22Rv1 (cell line): ENCODE measurements around the gene NADSYN1.
"Not testable (repeated sequence)": the region's sequence is repeated elsewhere in the genome, so short reads cannot be mapped to it uniquely, and the experiment has no call there.

Experiments
- H3K27ac ChIP-seq: fragments of 450-650 bp; 2 replicates; pipeline ENCODE4 v1.5.1; 2017
- ZFX ChIP-seq: fragments of 450-650 bp; IDR thresholded peaks from 2 replicates; pipeline ENCODE4 v1.6.1; 2017; ENCODE audit warnings: antibody characterized with exemption, borderline replicate concordance
- TF ChIP-seq, protein P1 (sequence below): fragments of 450-650 bp; IDR thresholded peaks from 2 replicates; pipeline ENCODE4 v1.5.1; 2017; ENCODE audit warnings: mild to moderate bottlenecking

Gene NADSYN1

DNA sequence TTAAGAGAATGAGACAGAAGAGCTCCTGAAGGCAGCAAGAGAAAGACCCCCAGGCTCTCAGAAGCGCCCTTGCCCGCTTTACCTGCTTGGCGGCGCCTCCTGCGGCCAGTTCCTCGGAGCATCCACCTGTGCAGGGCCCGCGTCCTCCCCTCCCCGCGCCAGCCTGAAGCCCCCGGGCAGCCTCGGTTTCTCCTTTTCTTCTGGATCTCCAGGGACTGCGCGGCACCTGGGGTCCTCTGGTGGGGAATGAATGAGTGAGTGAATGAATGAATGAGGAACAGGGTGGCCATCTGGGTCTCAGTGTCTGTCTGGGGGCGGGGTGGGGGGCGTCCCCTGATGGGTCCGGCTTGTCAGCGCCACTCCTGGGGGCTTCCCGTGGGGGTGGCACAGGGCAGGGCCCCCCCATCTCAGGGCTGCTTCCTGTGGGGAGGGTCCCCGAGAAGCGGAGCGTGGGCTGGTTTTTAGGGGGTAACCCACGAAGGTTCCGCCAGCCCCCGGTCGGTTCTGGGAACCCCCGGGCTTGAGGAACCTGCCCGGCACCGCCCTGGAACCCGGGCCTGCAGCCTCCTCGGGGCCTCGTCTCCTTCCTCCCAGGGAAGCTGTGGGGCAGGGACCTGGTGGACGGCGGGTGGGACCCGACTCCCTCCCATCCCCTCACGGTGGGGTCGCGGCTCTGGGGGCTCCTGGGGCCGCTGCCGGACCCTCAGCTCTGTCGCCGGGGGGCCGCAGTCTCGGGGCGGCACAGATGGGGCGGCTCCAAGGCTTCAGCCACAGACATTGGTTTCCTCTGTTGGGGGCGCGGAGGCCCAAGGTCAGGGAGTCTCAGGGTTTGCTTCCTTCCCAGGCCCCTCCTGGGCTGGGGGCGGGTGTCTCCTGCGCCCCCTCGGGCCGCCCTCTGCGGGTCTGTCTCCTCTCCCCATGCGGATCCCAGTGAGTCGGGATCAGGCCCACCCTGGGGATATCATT lies 65.8 kb downstream of the NADSYN1 start:
- no peak overlapping the region for H3K27ac ChIP-seq
- TF ChIP-seq, protein P1, sequence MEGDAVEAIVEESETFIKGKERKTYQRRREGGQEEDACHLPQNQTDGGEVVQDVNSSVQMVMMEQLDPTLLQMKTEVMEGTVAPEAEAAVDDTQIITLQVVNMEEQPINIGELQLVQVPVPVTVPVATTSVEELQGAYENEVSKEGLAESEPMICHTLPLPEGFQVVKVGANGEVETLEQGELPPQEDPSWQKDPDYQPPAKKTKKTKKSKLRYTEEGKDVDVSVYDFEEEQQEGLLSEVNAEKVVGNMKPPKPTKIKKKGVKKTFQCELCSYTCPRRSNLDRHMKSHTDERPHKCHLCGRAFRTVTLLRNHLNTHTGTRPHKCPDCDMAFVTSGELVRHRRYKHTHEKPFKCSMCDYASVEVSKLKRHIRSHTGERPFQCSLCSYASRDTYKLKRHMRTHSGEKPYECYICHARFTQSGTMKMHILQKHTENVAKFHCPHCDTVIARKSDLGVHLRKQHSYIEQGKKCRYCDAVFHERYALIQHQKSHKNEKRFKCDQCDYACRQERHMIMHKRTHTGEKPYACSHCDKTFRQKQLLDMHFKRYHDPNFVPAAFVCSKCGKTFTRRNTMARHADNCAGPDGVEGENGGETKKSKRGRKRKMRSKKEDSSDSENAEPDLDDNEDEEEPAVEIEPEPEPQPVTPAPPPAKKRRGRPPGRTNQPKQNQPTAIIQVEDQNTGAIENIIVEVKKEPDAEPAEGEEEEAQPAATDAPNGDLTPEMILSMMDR = no peak
- TF ChIP-seq ZFX = no peak

DNA sequence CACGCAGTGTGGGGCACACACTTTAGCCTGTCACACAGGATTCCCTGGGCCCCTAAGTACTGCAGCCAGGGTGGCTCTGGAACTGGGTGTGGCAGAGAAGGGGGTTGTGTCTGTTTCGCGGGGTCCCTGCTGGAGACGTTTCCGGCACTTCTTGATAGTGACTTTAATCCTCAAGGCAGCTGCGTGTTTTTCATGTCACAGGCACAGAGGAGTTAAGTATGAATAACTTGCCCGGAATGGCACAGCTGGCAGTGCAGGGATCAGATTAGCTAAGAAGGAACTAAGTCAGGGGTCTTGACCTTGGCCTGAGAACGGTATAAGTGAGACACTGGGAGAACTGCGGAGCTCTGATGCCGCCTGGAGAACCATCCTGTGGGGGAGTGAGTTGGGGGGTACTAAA lies 66.5 kb downstream of the NADSYN1 start:
- TF ChIP-seq, protein P1 = no peak
- TF ChIP-seq ZFX = no peak

DNA sequence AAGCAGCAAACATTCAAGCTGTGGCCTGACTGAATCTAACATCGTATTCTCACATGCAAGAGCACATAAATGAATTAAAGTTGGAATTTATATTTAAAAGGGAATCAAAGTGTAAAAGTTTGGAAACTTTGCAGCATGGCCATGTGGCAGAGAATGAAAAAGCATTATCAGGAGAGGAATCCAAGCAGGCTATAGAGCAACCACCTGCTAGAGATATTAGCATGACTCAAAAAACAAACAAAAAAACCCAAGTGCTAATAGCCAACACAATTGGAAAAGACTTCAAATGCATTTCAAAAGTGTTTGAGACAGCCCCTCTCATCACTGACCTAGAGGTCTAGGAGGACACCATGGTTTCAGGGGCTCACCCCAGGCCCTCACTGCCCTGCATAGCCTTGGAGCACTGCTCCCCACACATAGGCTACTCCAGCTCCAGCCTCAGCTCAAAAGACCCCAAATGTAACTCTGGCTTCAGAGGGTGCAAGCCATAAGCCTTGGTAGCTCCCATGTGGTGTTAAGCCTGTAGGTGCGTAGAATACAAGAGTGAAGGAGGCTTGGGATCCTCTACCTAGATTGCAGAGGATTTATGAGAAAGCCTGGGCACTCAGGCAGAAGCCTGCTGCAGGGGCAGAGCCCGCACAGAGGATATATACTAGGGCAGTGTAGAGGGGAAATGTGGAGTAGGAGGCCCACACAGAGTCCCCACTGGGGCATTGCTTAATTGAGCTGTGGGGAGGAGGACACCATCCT lies 72.4 kb downstream of the NADSYN1 start:
- no peak overlapping the region; the same call in 1 of the 2 replicates for H3K27ac ChIP-seq
- TF ChIP-seq ZFX = no peak
- TF ChIP-seq, protein P1 = no peak

More for the DNA sequence above, 66.5 kb downstream of the NADSYN1 start:
- H3K27ac ChIP-seq = no peak overlapping the region

DNA sequence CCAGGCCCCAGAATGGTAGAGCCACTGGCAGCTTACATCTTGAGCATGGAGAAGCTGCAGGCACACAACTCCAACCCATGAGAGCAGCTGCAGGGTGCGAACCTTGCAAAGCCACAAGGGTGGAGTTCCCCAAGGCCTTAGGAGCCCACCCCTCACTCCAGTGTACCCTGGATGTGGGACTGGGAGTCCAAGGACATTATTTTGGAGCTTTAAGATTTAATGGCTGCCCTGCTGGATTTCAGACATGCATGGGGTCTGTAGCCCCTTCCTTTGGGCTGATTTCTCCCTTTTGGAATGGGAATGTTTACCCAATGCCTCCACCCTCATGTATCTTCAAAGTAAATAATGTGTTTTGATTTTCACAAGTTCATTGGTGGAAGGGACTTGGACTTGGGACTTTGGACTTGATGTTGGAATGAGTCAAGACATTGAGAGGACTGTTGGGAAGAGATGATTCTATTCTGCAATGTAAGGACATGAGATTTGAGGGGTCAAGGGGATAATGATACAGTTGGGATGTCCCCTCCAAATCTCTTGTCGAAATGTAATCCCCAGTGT lies 73.0 kb downstream of the NADSYN1 start:
- H3K27ac ChIP-seq = no peak overlapping the region; the same call in 1 of the 2 replicates

DNA sequence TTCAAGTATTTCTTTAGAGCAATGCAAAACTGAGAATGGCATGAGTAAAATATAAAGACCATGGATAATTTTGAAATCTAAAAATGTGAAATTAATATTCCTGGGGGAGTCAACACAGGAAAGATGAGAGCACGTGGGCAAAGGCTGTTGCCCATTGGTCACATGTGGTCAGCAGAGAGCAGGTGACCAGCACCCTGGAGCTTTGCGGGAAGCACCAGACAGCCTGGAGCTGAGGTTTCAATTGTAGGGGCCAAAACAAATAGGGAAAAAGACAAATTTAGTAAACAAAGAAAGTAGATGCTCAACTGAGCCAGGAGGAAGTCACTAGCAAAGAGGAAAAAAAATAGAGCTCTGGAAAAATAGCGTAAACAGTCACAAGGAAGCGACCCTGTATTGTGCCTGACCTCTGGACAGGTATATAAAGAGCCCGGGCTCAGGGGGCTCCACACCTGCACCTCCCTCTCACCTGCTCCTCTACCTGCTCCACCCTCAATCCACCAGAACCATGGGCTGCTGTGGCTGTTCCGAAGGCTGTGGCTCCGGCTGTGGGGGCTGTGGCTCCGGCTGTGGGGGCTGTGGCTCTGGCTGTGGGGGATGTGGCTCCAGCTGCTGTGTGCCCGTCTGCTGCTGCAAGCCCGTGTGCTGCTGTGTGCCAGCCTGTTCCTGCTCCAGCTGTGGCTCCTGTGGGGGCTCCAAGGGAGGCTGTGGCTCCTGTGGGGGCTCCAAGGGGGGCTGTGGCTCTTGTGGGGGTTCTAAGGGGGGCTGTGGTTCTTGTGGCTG lies 74.0 kb downstream of the NADSYN1 start, which contains the start of gene KRTAP5-7:
KRTAP5-7 (plus strand) TSS at position 472 of the 780 bp plus-strand sequence; CDS start at position 506, 34 bp downstream.
- not testable (repeated sequence) for H3K27ac ChIP-seq

More for the DNA sequence above, 73.0 kb downstream of the NADSYN1 start:
- TF ChIP-seq, protein P1 = no peak
- TF ChIP-seq ZFX = no peak

DNA sequence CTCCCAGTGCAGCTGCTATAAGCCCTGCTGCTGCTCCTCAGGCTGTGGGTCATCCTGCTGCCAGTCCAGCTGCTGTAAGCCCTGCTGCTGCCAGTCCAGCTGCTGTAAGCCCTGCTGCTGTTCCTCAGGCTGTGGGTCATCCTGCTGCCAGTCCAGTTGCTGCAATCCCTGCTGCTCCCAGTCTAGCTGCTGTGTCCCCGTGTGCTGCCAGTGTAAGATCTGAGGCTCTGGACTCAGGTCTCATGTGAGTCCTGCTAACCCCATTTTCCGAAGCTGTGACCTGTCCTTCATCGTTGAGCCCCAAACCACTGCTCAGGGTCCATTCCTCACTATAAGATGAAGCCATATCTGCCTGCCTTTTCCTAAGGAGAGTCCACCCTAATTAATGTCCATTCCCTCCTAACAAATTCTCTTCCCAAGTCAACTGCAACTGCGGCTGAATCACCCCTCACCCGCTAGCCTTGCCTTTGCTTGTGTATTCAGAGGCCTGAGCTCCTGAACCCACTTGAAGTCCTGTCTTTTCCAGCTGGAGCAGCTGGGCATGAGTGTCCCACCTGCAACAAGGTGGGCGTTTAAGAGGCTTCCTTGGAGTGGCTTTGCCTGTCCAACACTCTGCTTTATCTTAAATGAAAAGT lies 74.7 kb downstream of the NADSYN1 start:
- H3K27ac ChIP-seq = no peak overlapping the region
- TF ChIP-seq ZFX = no peak
- TF ChIP-seq, protein P1 = no peak

DNA sequence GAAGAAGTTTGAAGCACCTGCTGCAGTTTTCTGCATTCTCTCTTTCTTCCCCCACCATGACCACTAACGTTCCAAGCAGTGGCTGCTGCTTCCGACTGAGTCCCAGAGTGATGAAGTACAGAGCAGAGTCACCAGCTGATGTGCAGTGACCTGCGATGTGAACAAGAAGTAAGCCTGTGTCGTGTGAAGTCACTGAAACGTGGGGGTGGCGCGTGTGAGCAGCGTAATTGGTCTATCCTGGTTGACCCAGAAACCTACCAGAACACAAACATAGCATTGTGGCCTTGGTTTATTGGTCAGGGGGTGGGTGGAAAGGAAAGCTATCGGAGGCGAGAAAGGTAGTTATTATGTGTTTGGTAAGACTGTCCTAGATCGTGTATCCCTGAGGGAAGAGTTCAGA lies 77.6 kb downstream of the NADSYN1 start:
- H3K27ac ChIP-seq = no peak overlapping the region
- TF ChIP-seq ZFX = no peak
- TF ChIP-seq, protein P1 = no peak
